NCI-H187 (cell line): ENCODE results near the gene ACTN4.
"Not testable (repeated sequence)": the region's sequence is repeated elsewhere in the genome, so short reads cannot be mapped to it uniquely, and the experiment has no call there.

Source experiments
- DNase-seq, 2 experiments: peaks; one replicate each; lab custom pipeline; 2025; lab: John Stamatoyannopoulos, UW

ACTN4 gene

DNA sequence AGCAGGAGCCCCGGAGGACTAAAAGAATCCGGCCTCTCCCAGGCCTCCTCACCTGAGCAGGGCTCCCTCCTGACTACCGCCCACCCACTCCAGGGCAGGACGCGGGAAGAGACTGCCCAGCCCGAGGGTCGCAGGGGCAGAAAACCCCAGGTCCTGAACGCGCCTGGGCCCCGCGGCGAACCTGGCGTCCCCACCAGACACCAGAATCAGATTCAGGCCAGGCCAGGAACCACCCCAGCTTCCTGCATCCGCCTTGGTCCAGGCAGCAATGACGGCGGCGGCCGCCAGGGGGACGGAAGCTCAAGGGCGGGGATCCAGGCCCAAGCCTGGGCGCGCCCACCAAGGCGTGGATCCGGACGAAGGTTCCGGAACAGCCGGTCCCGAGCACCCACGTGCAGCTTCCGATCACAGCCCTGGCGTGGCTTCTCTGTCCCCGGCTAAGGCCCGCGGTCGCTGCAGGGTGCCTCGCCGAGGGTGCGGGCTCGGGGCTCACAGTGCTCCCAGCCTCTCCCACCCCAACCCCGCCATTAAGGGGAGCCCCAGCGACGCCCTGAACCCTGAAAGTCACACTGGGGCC, 122.3 kb downstream of the ACTN4 start:
- DNase-seq = no peak

DNA sequence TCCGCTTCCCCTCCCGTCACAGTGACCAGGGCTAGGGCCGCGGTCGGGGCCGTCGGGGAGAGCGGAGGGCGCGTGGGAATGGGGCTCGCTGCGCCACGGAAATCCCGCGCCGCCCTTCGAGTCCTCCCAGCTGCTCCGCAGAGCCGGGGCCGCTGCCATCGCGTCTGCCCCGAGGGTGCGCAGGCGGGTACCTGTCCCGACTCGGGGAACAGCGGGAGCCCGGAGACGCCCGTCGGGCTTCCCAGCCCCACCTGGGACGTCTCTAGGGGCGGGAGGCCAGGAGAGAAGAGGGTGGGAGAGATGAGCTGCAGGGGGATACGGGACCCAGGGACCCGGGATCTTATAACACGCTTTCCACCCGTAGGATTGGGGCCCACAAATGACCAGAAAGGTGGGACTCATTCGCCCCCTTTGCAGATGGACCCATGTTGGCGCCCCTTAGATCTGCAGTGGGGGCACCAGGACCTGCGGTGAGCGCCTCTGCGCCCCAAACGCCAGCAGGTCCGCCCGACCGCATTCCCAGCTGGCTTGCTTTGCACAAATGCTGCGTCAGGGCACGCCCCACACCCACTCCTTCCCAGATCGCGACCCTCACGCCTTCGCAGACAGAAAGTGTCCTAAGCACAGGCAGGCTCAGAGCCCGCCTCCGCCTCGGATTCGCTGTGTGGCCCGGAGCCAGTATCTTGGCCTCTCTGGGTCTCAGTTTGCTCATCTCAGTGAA, 122.9 kb downstream of the ACTN4 start:
- not testable (repeated sequence) for DNase-seq

DNA sequence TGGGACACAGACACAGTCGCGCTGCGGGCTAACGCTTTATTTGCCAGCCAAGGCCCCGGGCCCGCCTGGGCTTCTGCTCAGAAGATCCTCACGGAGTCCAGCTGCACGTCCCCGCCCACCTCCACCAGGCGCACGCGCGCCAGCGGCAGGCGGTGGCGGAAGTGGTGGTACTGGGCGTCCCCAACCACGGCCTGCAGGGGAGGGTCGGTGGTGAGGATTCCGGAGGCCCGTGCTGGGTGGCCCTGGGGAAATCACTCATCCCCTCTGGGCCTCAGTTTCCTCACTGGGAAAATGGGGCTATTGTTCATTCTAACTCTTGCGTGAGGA, 123.5 kb downstream of the ACTN4 start:
- DNase-seq = not testable (repeated sequence)

DNA sequence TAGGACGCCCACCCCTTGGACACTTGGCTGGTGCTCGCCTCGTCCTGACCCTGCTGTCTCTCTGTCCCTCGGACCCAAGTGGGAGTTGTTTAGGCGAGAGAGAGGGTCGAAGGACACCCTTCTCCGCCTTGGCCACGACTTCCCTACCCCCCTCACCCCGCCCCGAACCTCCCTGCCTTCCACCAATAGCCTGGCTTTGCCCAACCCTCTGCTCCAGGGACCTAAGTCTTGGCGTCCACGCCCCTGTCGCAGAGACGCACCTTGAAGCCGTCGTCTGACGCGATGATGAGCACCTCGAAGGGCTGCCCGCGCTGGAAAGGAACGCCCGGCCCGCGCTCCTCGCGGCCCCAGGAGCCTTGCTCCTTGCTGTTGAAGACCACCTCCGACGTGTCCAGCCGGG, 124.1 kb downstream of the ACTN4 start:
- DNase-seq = not testable (repeated sequence)

DNA sequence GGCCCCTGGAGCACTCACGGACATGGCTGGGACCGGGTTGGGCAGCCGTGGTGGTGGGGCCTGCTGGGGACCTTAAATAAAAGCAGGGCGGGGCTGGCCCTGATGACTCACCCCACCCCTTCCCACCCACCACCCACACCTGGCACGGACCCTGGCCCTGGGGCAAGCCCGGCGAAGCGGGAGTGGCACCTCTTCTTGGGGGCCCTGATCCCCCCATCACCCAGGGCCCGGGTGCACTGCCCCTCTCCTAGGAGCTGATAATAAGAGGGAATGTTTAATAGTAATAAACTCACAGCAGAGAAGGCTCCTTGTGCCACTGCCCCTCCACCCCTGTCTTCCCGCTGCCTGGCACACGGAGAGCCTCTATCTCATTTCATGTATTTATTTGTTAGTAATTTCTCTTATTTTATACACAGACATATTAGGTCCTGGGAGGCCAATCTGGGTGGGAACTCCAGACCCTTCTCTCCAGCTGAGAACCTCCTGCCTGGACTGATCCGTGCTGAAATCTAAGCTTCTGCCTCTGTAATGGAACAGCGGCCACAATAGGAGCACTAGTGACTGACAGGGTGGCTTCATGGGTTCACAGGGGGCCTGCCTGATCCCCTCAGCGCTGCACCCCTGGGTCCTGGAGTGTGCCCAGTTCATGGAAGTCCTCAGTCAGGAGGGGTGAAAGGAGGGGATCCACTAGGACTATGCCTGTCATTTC, 126.2 kb downstream of the ACTN4 start, which contains the start of gene LGALS7:
Gene LGALS7, minus strand, starts transcription at position 49 of the 709 bp plus-strand sequence. Its CDS starts 25 bp downstream, at position 24.
- DNase-seq = no peak

DNA sequence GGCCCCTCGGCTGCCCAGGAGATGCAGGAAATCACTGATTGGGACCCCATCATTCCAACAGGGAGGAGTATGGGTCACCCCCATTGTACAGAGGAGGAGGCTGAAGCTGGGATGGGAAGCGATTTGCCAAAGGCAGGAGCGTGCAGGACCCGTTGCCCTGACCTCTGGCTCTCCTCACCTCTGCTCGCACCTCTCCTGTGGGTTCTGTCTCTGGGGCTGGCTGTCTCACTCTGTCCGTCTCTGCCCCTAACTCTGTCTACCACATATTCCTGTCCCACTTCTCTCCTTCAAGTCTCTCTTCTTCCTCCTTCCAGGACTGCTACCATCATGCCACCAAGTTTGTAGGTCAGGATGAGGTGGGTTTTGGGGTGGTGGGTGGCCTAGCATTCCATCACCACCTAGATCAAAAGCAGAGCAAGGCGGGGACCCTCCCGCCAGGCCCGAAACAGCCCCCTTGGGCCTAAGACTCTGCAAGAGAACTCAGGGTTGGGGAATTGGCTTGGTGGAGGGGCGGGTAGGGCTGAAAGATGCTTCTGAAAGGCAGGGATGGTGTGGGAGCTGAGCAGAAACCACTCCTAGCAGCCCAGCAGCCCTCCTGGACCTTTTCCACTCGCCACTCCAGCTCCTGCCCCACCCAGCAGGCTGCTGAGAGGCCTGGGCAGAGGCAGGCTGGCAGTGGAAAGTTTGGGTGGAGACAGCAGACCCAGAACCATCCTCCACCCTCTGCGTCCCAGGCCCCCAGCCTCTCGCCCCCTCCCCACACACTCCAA, 126.9 kb downstream of the ACTN4 start:
- no peak for DNase-seq

DNA sequence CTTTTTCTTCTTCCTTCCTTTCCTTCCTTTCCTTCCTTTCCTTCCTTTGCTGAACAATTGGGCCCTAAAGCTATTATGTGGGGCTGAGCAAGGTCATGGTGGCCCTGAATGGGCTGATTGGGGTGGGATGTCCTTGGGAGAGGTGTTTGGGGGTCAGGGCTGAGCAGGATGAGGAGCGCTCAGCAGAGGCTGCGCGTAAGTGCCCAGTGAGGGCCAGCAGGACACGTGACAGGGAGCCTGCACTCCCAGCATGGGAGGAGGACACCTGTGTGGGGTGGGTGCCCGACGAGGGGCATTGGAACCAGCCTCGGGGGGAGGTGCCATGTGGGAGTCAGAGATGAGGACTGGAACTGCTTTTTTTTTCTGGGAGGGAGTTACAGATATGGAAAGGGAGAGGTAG, 131.3 kb downstream of the ACTN4 start:
- no peak for DNase-seq

DNA sequence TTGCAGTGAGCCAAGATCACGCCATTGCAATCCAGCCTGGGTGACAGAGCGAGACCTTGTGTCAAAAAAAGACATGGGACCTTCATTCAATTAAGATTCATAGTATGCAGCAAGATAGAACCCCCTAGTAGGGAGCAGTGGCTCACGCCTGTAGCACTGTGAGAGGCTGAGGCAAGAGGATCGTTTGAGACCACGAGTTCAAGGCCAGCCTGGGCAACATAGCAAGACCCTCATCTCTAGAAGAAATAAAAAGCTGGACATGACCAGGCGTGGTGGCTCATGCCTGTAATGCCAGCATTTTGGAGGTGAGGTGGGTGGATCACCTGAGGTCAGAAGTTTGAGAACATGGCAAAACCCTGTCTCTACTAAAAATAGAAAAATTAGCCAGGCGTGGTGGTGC, 133.0 kb downstream of the ACTN4 start:
- no peak for DNase-seq

DNA sequence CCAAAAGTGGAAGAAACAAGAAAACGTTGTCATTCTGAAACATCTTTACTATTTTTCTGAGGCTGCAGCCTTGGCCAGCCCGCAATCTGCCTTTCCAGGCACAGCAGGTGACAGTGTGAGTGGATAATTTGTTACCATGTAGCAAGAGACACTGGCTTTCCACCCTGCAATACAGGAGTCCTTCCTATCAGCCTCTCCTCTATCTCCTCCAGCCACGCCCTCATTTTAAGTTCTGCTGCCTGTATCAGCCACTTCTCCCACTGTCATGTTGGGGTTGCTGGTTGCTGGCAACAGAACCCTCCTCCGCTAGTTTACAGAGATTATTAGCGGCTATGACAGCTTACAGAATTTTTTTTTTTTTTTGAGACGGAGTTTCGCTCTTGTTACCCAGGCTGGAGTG, 133.6 kb downstream of the ACTN4 start:
- DNase-seq = no peak
